ENCODE measurements around the gene PPP4R3A. TPM values are rescaled to one million over a fixed set of nuclear protein-coding genes. Genes with fewer than 3 reads are reported as not detected.

Gene PPP4R3A
- total RNA-seq, 1 donor from 2014 or later: 119 TPM

GRCh38 chr14:91417983-91418386 lies 92.1 kb downstream of the PPP4R3A start:
- DNase-seq (ENCODE audit: low read depth) (no peak), FAIRE-seq (no peak)
- Histone ChIP-seq H3K27me3 (ENCODE audit: control insufficient read depth, insufficient read depth, low read length) (no peaks in the 10 kb centered on the region), H3K4me3 (ENCODE audit: low read depth, low read length) (peak overlapping the region; percentile 68), H3K36me3 (ENCODE audit: control insufficient read depth, insufficient read depth, low read length) (no peaks in the 10 kb centered on the region)
- TF ChIP-seq CTCF (IDR thresholded peaks at IDR 0.05; ENCODE audit: insufficient read depth, low read length, severe bottlenecking): no peak

- H3K4me3 ChIP-seq (ENCODE audit: low read depth, low read length): peak within 1 kb of the TSS; percentile 68
- peak; percentile 40 for DNase-seq (ENCODE audit: low read depth)
- no peaks in the 10 kb centered on the region for H3K36me3 ChIP-seq (ENCODE audit: control insufficient read depth, insufficient read depth, low read length)
- no peaks in the 10 kb centered on the region for H3K27me3 ChIP-seq (ENCODE audit: control insufficient read depth, insufficient read depth, low read length)
- TF ChIP-seq CTCF (IDR thresholded peaks at IDR 0.05; ENCODE audit: insufficient read depth, low read length, severe bottlenecking): no peak
- FAIRE-seq: no peak
Observed at GRCh38 chr14:91417120-91417982, 92.8 kb downstream of the PPP4R3A start, which contains the start of gene CCDC88C. Gene CCDC88C, minus strand, starts transcription at chr14:91417820. Its CDS starts 130 bp downstream, at chr14:91417690.

GRCh38 chr14:91416744-91417119 lies 93.4 kb downstream of the PPP4R3A start:
- FAIRE-seq: no peak
- no peaks in the 10 kb centered on the region for H3K27me3 ChIP-seq (ENCODE audit: control insufficient read depth, insufficient read depth, low read length)
- no peaks in the 10 kb centered on the region for H3K36me3 ChIP-seq (ENCODE audit: control insufficient read depth, insufficient read depth, low read length)
- peak overlapping the region; percentile 68 for H3K4me3 ChIP-seq (ENCODE audit: low read depth, low read length)
- no peak for DNase-seq (ENCODE audit: low read depth)
- no peak for TF ChIP-seq CTCF (IDR thresholded peaks at IDR 0.05; ENCODE audit: insufficient read depth, low read length, severe bottlenecking)

GRCh38 chr14:91415794-91416743 lies 94.0 kb downstream of the PPP4R3A start:
- peak; percentile 28 for FAIRE-seq
- Histone ChIP-seq H3K4me3 (ENCODE audit: low read depth, low read length) (peak overlapping the region; percentile 68), H3K27me3 (ENCODE audit: control insufficient read depth, insufficient read depth, low read length) (no peaks in the 10 kb centered on the region), H3K36me3 (ENCODE audit: control insufficient read depth, insufficient read depth, low read length) (no peaks in the 10 kb centered on the region)
- TF ChIP-seq CTCF (IDR thresholded peaks at IDR 0.05; ENCODE audit: insufficient read depth, low read length, severe bottlenecking): no peak
- peak; percentile 88 for DNase-seq (ENCODE audit: low read depth)

- TF ChIP-seq CTCF (IDR thresholded peaks at IDR 0.05; ENCODE audit: insufficient read depth, low read length, severe bottlenecking): no peak
- no peak for FAIRE-seq
- no peaks in the 10 kb centered on the region for H3K27me3 ChIP-seq (ENCODE audit: control insufficient read depth, insufficient read depth, low read length)
- H3K36me3 ChIP-seq (ENCODE audit: control insufficient read depth, insufficient read depth, low read length): no peaks in the 10 kb centered on the region
- H3K4me3 ChIP-seq (ENCODE audit: low read depth, low read length): no peak overlapping the region
- no peak for DNase-seq (ENCODE audit: low read depth)
Observed at GRCh38 chr14:91414475-91414833, 95.7 kb downstream of the PPP4R3A start.

Data from bronchial epithelial cell (primary cell).